ENCODE results near the gene NATD1.

NATD1 gene

GRCh38 chr17:21223086-21223485, 30.1 kb downstream of the NATD1 start:
- no peak for TF ChIP-seq CTCF (IDR thresholded peaks at IDR 0.05; ENCODE audit: borderline replicate concordance, insufficient read depth, low read depth, low read length)
- no peak overlapping the region for H3K4me3 ChIP-seq (ENCODE audit: low read depth, low read length)

- TF ChIP-seq CTCF (IDR thresholded peaks at IDR 0.05; ENCODE audit: borderline replicate concordance, insufficient read depth, low read depth, low read length) = no peak
- no peak overlapping the region for H3K4me3 ChIP-seq (ENCODE audit: low read depth, low read length)
Measured at GRCh38 chr17:21218831-21219380, 34.3 kb downstream of the NATD1 start.

- no peak overlapping the region for H3K4me3 ChIP-seq (ENCODE audit: low read depth, low read length)
- no peak for TF ChIP-seq CTCF (IDR thresholded peaks at IDR 0.05; ENCODE audit: borderline replicate concordance, insufficient read depth, low read depth, low read length)
Measured at GRCh38 chr17:21218101-21218500, 35.1 kb downstream of the NATD1 start.

GRCh38 chr17:21217346-21217745, 35.9 kb downstream of the NATD1 start:
- TF ChIP-seq CTCF (IDR thresholded peaks at IDR 0.05; ENCODE audit: borderline replicate concordance, insufficient read depth, low read depth, low read length) = no peak
- no peak overlapping the region for H3K4me3 ChIP-seq (ENCODE audit: low read depth, low read length)

GRCh38 chr17:21215935-21216334, 37.3 kb downstream of the NATD1 start:
- H3K4me3 ChIP-seq (ENCODE audit: low read depth, low read length) = no peak overlapping the region
- TF ChIP-seq CTCF (IDR thresholded peaks at IDR 0.05; ENCODE audit: borderline replicate concordance, insufficient read depth, low read depth, low read length) = no peak

- no peak for TF ChIP-seq CTCF (IDR thresholded peaks at IDR 0.05; ENCODE audit: borderline replicate concordance, insufficient read depth, low read depth, low read length)
Measured at GRCh38 chr17:21214777-21215541, 38.3 kb downstream of the NATD1 start.

More at GRCh38 chr17:21214777-21215541, 38.3 kb downstream of the NATD1 start:
- peak overlapping the region; percentile 100 for H3K4me3 ChIP-seq (ENCODE audit: low read depth, low read length)

Data from GM12875 (cell line).